Body of pancreas (tissue), 4 donors: Measurements from ENCODE around the gene CZIB. TPM values are rescaled to one million over a fixed set of nuclear protein-coding genes. Genes with fewer than 3 reads are reported as not detected.
A peak's percentile ranks its signal among the peaks of the same experiment; 100 is the strongest.

ENCODE experiments used
- ATAC-seq: fragments of 150-250 bp; one replicate; pipeline ENCODE4 v1.9.1; 2016
- DNase-seq, 4 donors: peaks; one replicate each; pipeline ENCODE4 v3.0.0-alpha.2; 2019
- H3K27ac ChIP-seq, 4 donors: fragments of 200-600 bp; sonication (generic); 1 replicate in 3 of 4; 2 replicates in 1 of 4; pipeline versions ENCODE4 v1.5.1 to v1.6.1; 2016 to 2019; ENCODE audit warnings: mild to moderate bottlenecking in 1 of 4, mixed read lengths in 1 of 4, moderate library complexity in 1 of 4
- H3K27me3 ChIP-seq, 2 donors: fragments of 200-600 bp; sonication (generic); one replicate each; pipeline ENCODE4 v1.6.0; 2016; ENCODE audit warnings: mild to moderate bottlenecking in 1 of 2
- H3K36me3 ChIP-seq, 2 donors: fragments of 200-600 bp; sonication (generic); replicated peaks in 1 of 2; 2 replicates each; pipeline ENCODE4 v1.5.1; 2016; ENCODE audit warnings: low read depth in 2 of 2; ENCODE audit not compliant: insufficient read depth in 1 of 2
- H3K4me1 ChIP-seq: fragments of 200-600 bp; sonication (generic); one replicate; pipeline ENCODE4 v1.6.0; 2016
- H3K4me3 ChIP-seq, 2 donors: fragments of 200-600 bp; sonication (generic); 1 replicate in 1 of 2; 2 replicates in 1 of 2; pipeline ENCODE4 v1.5.1; 2016 to 2019
- H3K9me3 ChIP-seq, 3 donors: fragments of 200-600 bp; sonication (generic); 1 replicate in 2 of 3; 2 replicates in 1 of 3; pipeline ENCODE4 v1.5.1; 2016
- CTCF ChIP-seq, 7 experiments: fragments of 450-650 bp in 4 of 7; fragments of 200-600 bp in 3 of 7; sonication (generic) in 3 of 7; IDR thresholded peaks; one replicate each; pipeline ENCODE4 v1.5.1; 2016 to 2019; ENCODE audit warnings: antibody characterized with exemption in 7 of 7
- POLR2A ChIP-seq, 3 donors: fragments of 450-650 bp; IDR thresholded peaks; one replicate each; pipeline ENCODE4 v1.6.1; 2016; ENCODE audit warnings: antibody characterized with exemption in 3 of 3, mild to moderate bottlenecking in 2 of 3
- WGBS, 2 donors: methylation state at CpG; one replicate each; pipeline ENCODE4 v1.1.5; 2017; 5-methylcytosine and 5-hydroxymethylcytosine counted together
- intact Hi-C: fragments of 100-400 bp; cut with DNase I; formaldehyde crosslinking; loops from one replicate; pipeline ENCODE4 v1.15.1; 2023
- total RNA-seq, 2 donors: library from RNA; depleted of rRNA; stranded (reverse); fragments of >200 nt; gene quantifications; one replicate each; pipeline ENCODE4 v1.1.0, GENCODE V29; 2016

Gene CZIB
- total RNA-seq, 2 donors from 2014 or later = 14.5 to 18.9 TPM

- no peak for TF ChIP-seq POLR2A (IDR thresholded peaks at IDR 0.05)
- no peak for TF ChIP-seq CTCF (IDR thresholded peaks at IDR 0.05)
- Histone ChIP-seq H3K27me3 (no peaks in the 10 kb centered on the region), H3K4me1 (peaks cover 13% of the 10 kb centered on the region), H3K36me3 (no peaks in the 10 kb centered on the region), H3K27ac (peak overlapping the region in 3 of 4 donors; percentile 20 to 50 (median 26)), H3K4me3 (no peak overlapping the region), H3K9me3 (no peaks in the 10 kb centered on the region)
- intact Hi-C loops = loop anchor here (10.0 kb wide), 1 partner anchor 168 kb away; no protein-coding TSS in a partner anchor
- DNase-seq (no peak), ATAC-seq (no peak)
- WGBS, 2 donors = 57 to 69% methylated on average over 3 of the region's 3 CpGs
Measured at GRCh38 chr1:53182716-53183094, 37.7 kb downstream of the CZIB start.

- Histone ChIP-seq H3K27ac (peak overlapping the region in 3 of 4 donors; percentile 20 to 50 (median 26)), H3K27me3 (no peaks in the 10 kb centered on the region), H3K9me3 (no peaks in the 10 kb centered on the region), H3K36me3 (no peaks in the 10 kb centered on the region), H3K4me3 (no peak overlapping the region), H3K4me1 (peaks cover 18% of the 10 kb centered on the region)
- WGBS, 2 donors = 18 to 19% methylated on average over 16 of the region's 16 CpGs
- ATAC-seq (peak; percentile 68), DNase-seq (peak; percentile 82 to 89 (median 85))
- peak; percentile 63 to 96 (median 85) for TF ChIP-seq CTCF (IDR thresholded peaks at IDR 0.05)
- TF ChIP-seq POLR2A (IDR thresholded peaks at IDR 0.05) = no peak
- intact Hi-C loops = loop anchor here (10.0 kb wide), 1 partner anchor 167 kb away; no protein-coding TSS in a partner anchor
Measured at GRCh38 chr1:53182111-53182593, 38.3 kb downstream of the CZIB start.

- TF ChIP-seq CTCF (IDR thresholded peaks at IDR 0.05) = no peak
- TF ChIP-seq POLR2A (IDR thresholded peaks at IDR 0.05) = no peak
- H3K4me3 ChIP-seq = no peak overlapping the region
- no peaks in the 10 kb centered on the region for H3K9me3 ChIP-seq
- H3K4me1 ChIP-seq = peaks cover 30% of the 10 kb centered on the region
- ATAC-seq (no peak), DNase-seq (no peak)
- 74 to 94% methylated on average over 2 to 5 of the region's 5 CpGs for WGBS, 2 donors
- intact Hi-C loops = loop anchor here (10.0 kb wide), 1 partner anchor 166 kb away; no protein-coding TSS in a partner anchor
- H3K36me3 ChIP-seq = no peaks in the 10 kb centered on the region
- H3K27ac ChIP-seq = no peak overlapping the region
- H3K27me3 ChIP-seq = no peaks in the 10 kb centered on the region
Measured at GRCh38 chr1:53180951-53181350, 39.5 kb downstream of the CZIB start.

- H3K27ac ChIP-seq = no peak overlapping the region
- ATAC-seq = no peak
- no peak for DNase-seq
- no peaks in the 10 kb centered on the region for H3K9me3 ChIP-seq
- 85 to 88% methylated on average over 2 of the region's 2 CpGs for WGBS, 2 donors
- TF ChIP-seq POLR2A (IDR thresholded peaks at IDR 0.05) = no peak
- TF ChIP-seq CTCF (IDR thresholded peaks at IDR 0.05) = no peak
- H3K27me3 ChIP-seq = no peaks in the 10 kb centered on the region
- intact Hi-C loops = loop anchor here (10.0 kb wide), 1 partner anchor 165 kb away; no protein-coding TSS in a partner anchor
- H3K4me3 ChIP-seq = no peak overlapping the region
- H3K4me1 ChIP-seq = peaks cover 37% of the 10 kb centered on the region
- no peaks in the 10 kb centered on the region for H3K36me3 ChIP-seq
Measured at GRCh38 chr1:53180226-53180625, 40.2 kb downstream of the CZIB start.
